Gastrocnemius medialis (tissue), 4 donors: Measurements from ENCODE around the gene SCD5.

Experiments
- CTCF ChIP-seq, 5 experiments: fragments of 450-650 bp in 3 of 5; fragments of 200-600 bp in 2 of 5; sonication (generic) in 2 of 5; IDR thresholded peaks in 4 of 5; conservative IDR thresholded peaks in 1 of 5; 1 replicate in 4 of 5; 2 replicates in 1 of 5; pipeline ENCODE4 v1.5.1; 2016 to 2019; ENCODE audit warnings: antibody characterized with exemption in 5 of 5, mild to moderate bottlenecking in 3 of 5, moderate library complexity in 3 of 5
- POLR2A ChIP-seq, 2 donors: fragments of 450-650 bp; IDR thresholded peaks; one replicate each; pipeline ENCODE4 v1.6.1; 2017; ENCODE audit warnings: antibody characterized with exemption in 2 of 2, mild to moderate bottlenecking in 2 of 2, moderate library complexity in 2 of 2

GRCh38 chr4:82589756-82590155, 208.8 kb downstream of the SCD5 start:
- TF ChIP-seq CTCF (IDR thresholded peaks at IDR 0.05 in 4 of 5, conservative IDR thresholded peaks at IDR 0.05 in 1 of 5): no peak
- no peak for TF ChIP-seq POLR2A (IDR thresholded peaks at IDR 0.05)
